ENCODE data around the gene PCDHGC3.

DNA sequence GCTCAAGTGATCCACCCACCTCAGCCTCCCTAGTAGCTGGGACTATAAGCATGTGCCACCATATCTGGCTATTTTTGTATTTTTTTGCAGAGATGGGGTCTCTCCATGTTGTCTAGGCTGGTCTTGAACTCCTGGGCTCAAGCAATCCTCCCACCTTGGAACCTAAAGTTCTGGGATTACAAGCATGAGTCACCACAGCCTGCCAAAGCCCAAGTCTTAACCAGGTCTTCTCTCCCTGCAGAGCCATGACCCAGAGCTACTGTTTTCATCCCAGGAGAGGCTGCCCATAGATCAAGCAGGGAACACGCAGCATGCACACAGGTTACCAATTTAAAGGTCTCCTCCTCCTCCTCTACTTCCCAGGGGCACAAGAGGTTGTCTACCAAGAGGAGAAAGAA is 42.9 kb downstream of the PCDHGC3 start:
- TF ChIP-seq CREB1 (CRISPR knock-in tag; IDR thresholded peaks at IDR 0.05; ENCODE audit: low read depth) (no peak), POLR2AphosphoS5 (IDR thresholded peaks at IDR 0.05; ENCODE audit: low read depth) (no peak), EZH2 (IDR thresholded peaks at IDR 0.05; ENCODE audit: low read depth, unreplicated experiment) (no peak), EZH2phosphoT487 (IDR thresholded peaks at IDR 0.05; ENCODE audit: unreplicated experiment) (no peak), STAT1 (IDR thresholded peaks at IDR 0.05; ENCODE audit: unreplicated experiment) (no peak), JUNB (IDR thresholded peaks at IDR 0.05; ENCODE audit: unreplicated experiment) (no peak), ZNF114 (CRISPR knock-in tag; IDR thresholded peaks at IDR 0.05) (no peak)
- TF ChIP-seq, protein P1, sequence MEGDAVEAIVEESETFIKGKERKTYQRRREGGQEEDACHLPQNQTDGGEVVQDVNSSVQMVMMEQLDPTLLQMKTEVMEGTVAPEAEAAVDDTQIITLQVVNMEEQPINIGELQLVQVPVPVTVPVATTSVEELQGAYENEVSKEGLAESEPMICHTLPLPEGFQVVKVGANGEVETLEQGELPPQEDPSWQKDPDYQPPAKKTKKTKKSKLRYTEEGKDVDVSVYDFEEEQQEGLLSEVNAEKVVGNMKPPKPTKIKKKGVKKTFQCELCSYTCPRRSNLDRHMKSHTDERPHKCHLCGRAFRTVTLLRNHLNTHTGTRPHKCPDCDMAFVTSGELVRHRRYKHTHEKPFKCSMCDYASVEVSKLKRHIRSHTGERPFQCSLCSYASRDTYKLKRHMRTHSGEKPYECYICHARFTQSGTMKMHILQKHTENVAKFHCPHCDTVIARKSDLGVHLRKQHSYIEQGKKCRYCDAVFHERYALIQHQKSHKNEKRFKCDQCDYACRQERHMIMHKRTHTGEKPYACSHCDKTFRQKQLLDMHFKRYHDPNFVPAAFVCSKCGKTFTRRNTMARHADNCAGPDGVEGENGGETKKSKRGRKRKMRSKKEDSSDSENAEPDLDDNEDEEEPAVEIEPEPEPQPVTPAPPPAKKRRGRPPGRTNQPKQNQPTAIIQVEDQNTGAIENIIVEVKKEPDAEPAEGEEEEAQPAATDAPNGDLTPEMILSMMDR (conservative IDR thresholded peaks at IDR 0.05; ENCODE audit: low read depth in 2 of 2), result no peak
- TF ChIP-seq, protein P2, sequence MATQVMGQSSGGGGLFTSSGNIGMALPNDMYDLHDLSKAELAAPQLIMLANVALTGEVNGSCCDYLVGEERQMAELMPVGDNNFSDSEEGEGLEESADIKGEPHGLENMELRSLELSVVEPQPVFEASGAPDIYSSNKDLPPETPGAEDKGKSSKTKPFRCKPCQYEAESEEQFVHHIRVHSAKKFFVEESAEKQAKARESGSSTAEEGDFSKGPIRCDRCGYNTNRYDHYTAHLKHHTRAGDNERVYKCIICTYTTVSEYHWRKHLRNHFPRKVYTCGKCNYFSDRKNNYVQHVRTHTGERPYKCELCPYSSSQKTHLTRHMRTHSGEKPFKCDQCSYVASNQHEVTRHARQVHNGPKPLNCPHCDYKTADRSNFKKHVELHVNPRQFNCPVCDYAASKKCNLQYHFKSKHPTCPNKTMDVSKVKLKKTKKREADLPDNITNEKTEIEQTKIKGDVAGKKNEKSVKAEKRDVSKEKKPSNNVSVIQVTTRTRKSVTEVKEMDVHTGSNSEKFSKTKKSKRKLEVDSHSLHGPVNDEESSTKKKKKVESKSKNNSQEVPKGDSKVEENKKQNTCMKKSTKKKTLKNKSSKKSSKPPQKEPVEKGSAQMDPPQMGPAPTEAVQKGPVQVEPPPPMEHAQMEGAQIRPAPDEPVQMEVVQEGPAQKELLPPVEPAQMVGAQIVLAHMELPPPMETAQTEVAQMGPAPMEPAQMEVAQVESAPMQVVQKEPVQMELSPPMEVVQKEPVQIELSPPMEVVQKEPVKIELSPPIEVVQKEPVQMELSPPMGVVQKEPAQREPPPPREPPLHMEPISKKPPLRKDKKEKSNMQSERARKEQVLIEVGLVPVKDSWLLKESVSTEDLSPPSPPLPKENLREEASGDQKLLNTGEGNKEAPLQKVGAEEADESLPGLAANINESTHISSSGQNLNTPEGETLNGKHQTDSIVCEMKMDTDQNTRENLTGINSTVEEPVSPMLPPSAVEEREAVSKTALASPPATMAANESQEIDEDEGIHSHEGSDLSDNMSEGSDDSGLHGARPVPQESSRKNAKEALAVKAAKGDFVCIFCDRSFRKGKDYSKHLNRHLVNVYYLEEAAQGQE (IDR thresholded peaks at IDR 0.05; ENCODE audit: unreplicated experiment), result no peak
- TF ChIP-seq, protein P3, sequence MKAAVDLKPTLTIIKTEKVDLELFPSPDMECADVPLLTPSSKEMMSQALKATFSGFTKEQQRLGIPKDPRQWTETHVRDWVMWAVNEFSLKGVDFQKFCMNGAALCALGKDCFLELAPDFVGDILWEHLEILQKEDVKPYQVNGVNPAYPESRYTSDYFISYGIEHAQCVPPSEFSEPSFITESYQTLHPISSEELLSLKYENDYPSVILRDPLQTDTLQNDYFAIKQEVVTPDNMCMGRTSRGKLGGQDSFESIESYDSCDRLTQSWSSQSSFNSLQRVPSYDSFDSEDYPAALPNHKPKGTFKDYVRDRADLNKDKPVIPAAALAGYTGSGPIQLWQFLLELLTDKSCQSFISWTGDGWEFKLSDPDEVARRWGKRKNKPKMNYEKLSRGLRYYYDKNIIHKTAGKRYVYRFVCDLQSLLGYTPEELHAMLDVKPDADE (IDR thresholded peaks at IDR 0.05), result no peak
